HCT116 (cell line): ENCODE results near the gene TOM1. TPM values are rescaled to one million over a fixed set of nuclear protein-coding genes. Genes with fewer than 3 reads are reported as not detected.
A peak's percentile ranks its signal among the peaks of the same experiment; 100 is the strongest.

ENCODE experiments used
- ATAC-seq: fragments of 200-7000 bp; cut with Tn5 transposase; 2 replicates; pipeline ENCODE4 v1.9.1; 2020; ENCODE audit warnings: mild to moderate bottlenecking, moderate library complexity
- BruUV-seq: library from RNA; stranded (reverse); fragments of 400-500 nt; replicated peaks from 2 replicates; lab custom pipeline; 2021; lab: Mats Ljungman, UMichigan
- CTCF ChIA-PET: fragments of 300-600 bp; sonication (Branson Sonifier 250); formaldehyde crosslinking; loops from one replicate; lab custom pipeline; 2021; ENCODE audit warnings: antibody characterized with exemption; lab: Charles Lee
- POLR2A ChIA-PET: fragments of 300-600, 350-600 bp; sonication (Branson Sonifier 250); formaldehyde crosslinking; loops from one replicate; lab custom pipeline; 2021; ENCODE audit warnings: antibody characterized with exemption; lab: Charles Lee
- RAD21 ChIA-PET, 2 experiments: fragments of 300-600 bp; sonication (Branson Sonifier 250); formaldehyde crosslinking; loops; one replicate each; lab custom pipeline; 2023; ENCODE audit warnings: low total read pairs in 2 of 2; ENCODE audit not compliant: uncharacterized antibody in 2 of 2, unreplicated experiment in 2 of 2, low non-redundant PET in 1 of 2; lab: Charles Lee
- DNase-seq: peaks from one replicate; pipeline ENCODE4 v3.0.0-alpha.2; 2010; ENCODE audit warnings: low read depth, low spot score
- H2AFZ ChIP-seq: fragments of 200-600 bp; shearing (Covaris generic), sonication (generic); 2 replicates; pipeline ENCODE4 v1.6.1; 2017; ENCODE audit warnings: low read depth, mixed run types, mixed read lengths, antibody characterized with exemption, low read length; ENCODE audit not compliant: poor library complexity, severe bottlenecking
- H3K27ac ChIP-seq: 2 replicates; pipeline ENCODE4 v1.5.1; 2012; ENCODE audit warnings: low read depth, low read length
- H3K27me3 ChIP-seq: fragments of 200-600 bp; sonication (generic); 2 replicates; pipeline ENCODE4 v1.6.1; 2016; ENCODE audit warnings: mixed run types, low read length, mixed read lengths; ENCODE audit not compliant: insufficient read depth
- H3K36me3 ChIP-seq, 2 experiments: fragments of 200-500 bp in 1 of 2; fragments of 200-600 bp in 1 of 2; sonication (Bioruptor generic) in 1 of 2; sonication (generic) in 1 of 2; 2 replicates each; pipeline versions ENCODE4 v1.5.1 to v1.6.1; 2014 to 2016; ENCODE audit warnings: low read length in 2 of 2, inconsistent platforms in 1 of 2, mixed read lengths in 1 of 2, mixed run types in 1 of 2; ENCODE audit not compliant: insufficient read depth in 2 of 2, control insufficient read depth in 1 of 2
- H3K4me1 ChIP-seq, 2 experiments: fragments of 200-600 bp in 1 of 2; sonication (generic) in 1 of 2; 2 replicates each; pipeline versions ENCODE4 v1.5.1 to v1.6.1; 2012 to 2017; ENCODE audit warnings: low read length in 2 of 2, inconsistent platforms in 1 of 2, mild to moderate bottlenecking in 1 of 2, mixed read lengths in 1 of 2, mixed run types in 1 of 2, moderate library complexity in 1 of 2; ENCODE audit not compliant: insufficient read depth in 2 of 2, control insufficient read depth in 1 of 2
- H3K4me2 ChIP-seq: fragments of 200-600 bp; sonication (generic); 2 replicates; pipeline ENCODE4 v1.6.1; 2017; ENCODE audit warnings: mixed run types, low read length, mixed read lengths
- H3K4me3 ChIP-seq, 2 experiments: fragments of 200-600 bp in 1 of 2; sonication (generic) in 1 of 2; replicated peaks in 1 of 2; 2 replicates each; pipeline ENCODE4 v1.5.1; 2011 to 2016; ENCODE audit warnings: low read length in 2 of 2, control low read depth in 1 of 2, low read depth in 1 of 2, mild to moderate bottlenecking in 1 of 2, mixed read lengths in 1 of 2, mixed run types in 1 of 2
- H3K79me2 ChIP-seq: fragments of 200-600 bp; sonication (generic); 2 replicates; pipeline ENCODE4 v1.6.1; 2017; ENCODE audit warnings: mild to moderate bottlenecking, mixed run types, low read length, moderate library complexity, mixed read lengths; ENCODE audit not compliant: insufficient read depth
- H3K9ac ChIP-seq: fragments of 200-600 bp; sonication (generic); 2 replicates; pipeline ENCODE4 v1.6.1; 2016; ENCODE audit warnings: low read length, mixed read lengths
- H3K9me2 ChIP-seq: fragments of 200-600 bp; sonication (generic), shearing (Covaris generic); 2 replicates; pipeline ENCODE4 v1.6.1; 2017; ENCODE audit warnings: mixed run types, mild to moderate bottlenecking, moderate library complexity; ENCODE audit not compliant: insufficient read depth
- H3K9me3 ChIP-seq, 2 experiments: fragments of 200-500 bp in 1 of 2; fragments of 200-600 bp in 1 of 2; sonication (Bioruptor generic) in 1 of 2; sonication (generic) in 1 of 2; 2 replicates each; pipeline ENCODE4 v1.6.1; 2014 to 2017; ENCODE audit warnings: low read length in 2 of 2, mixed read lengths in 2 of 2, inconsistent platforms in 1 of 2, low read depth in 1 of 2, mild to moderate bottlenecking in 1 of 2, mixed run types in 1 of 2, moderate library complexity in 1 of 2; ENCODE audit not compliant: control insufficient read depth in 1 of 2, insufficient read depth in 1 of 2
- H4K20me1 ChIP-seq: fragments of 200-600 bp; sonication (generic), shearing (Covaris generic); 2 replicates; pipeline ENCODE4 v1.6.1; 2017; ENCODE audit warnings: mixed run types, mild to moderate bottlenecking, moderate library complexity; ENCODE audit not compliant: insufficient read depth
- CEBPB ChIP-seq: IDR thresholded peaks from 2 replicates; pipeline ENCODE4 v1.6.1; 2012; ENCODE audit warnings: low read depth
- CTCF ChIP-seq, 3 experiments: fragments of 200-600 bp in 1 of 3; sonication (generic) in 1 of 3; IDR thresholded peaks in 2 of 3; conservative IDR thresholded peaks in 1 of 3; 2 replicates each; pipeline ENCODE4 v1.5.1; 2012 to 2017; ENCODE audit warnings: low read depth in 2 of 3, low read length in 2 of 3, antibody characterized with exemption in 1 of 3, borderline replicate concordance in 1 of 3, control low read depth in 1 of 3, mild to moderate bottlenecking in 1 of 3, mixed read lengths in 1 of 3, mixed run types in 1 of 3, moderate library complexity in 1 of 3; ENCODE audit not compliant: insufficient read depth in 1 of 3
- ELF1 ChIP-seq: IDR thresholded peaks from 2 replicates; pipeline ENCODE4 v1.6.1; 2012; ENCODE audit warnings: low read depth, borderline replicate concordance
- RAD21 ChIP-seq: IDR thresholded peaks from 2 replicates; pipeline ENCODE4 v1.6.1; 2012; ENCODE audit warnings: low read depth, mild to moderate bottlenecking
- SIN3A ChIP-seq: IDR thresholded peaks from 2 replicates; pipeline ENCODE4 v1.6.1; 2012; ENCODE audit warnings: low read depth
- SRF ChIP-seq: IDR thresholded peaks from 2 replicates; pipeline ENCODE4 v1.6.1; 2012; ENCODE audit warnings: low read depth
- ZBTB33 ChIP-seq: IDR thresholded peaks from 2 replicates; pipeline ENCODE4 v1.6.1; 2011; ENCODE audit warnings: mild to moderate bottlenecking, low read length, moderate library complexity; ENCODE audit not compliant: insufficient replicate concordance; ENCODE audit errors: extremely low read depth
- ZFX ChIP-seq: fragments of 450-650 bp; IDR thresholded peaks from 2 replicates; pipeline ENCODE4 v1.6.1; 2017
- ZNF274 ChIP-seq: fragments of 200-500 bp; sonication (Bioruptor generic); IDR thresholded peaks from 2 replicates; pipeline ENCODE4 v1.6.1; 2014; ENCODE audit warnings: mild to moderate bottlenecking, low read depth, low read length, inconsistent platforms
- intact Hi-C: fragments of 100-400 bp; cut with micrococcal nuclease; formaldehyde crosslinking; loops from 2 replicates; pipeline ENCODE4 v1.10.0; 2022
- total RNA-seq: library from RNA; stranded (reverse); gene quantifications from one replicate; pipeline ENCODE4 v1.2.1, GENCODE V29; 2021; ENCODE audit not compliant: unreplicated experiment

TOM1 gene
- total RNA-seq, 1 experiment from 2014 or later = 18.0 TPM

GRCh38 chr22:35352214-35353111, 52.8 kb downstream of the TOM1 start:
- DNase-seq (no peak), ATAC-seq (no peak)
- POLR2A ChIA-PET = no interaction called here
- Histone ChIP-seq H3K4me3 (no peak overlapping the region), H3K4me1 (peaks cover 2 to 40% of the 10 kb centered on the region in 2 experiments; a peak in 3 of 4 replicates), H3K9ac (no peak overlapping the region), H3K9me3 (no peaks in the 10 kb centered on the region), H3K4me2 (no peak overlapping the region), H4K20me1 (no peaks in the 10 kb centered on the region), H3K36me3 (no peaks in the 10 kb centered on the region), H3K27me3 (no peaks in the 10 kb centered on the region), H3K9me2 (no peaks in the 10 kb centered on the region), H2AFZ (no peak overlapping the region), H3K79me2 (no peaks in the 10 kb centered on the region), H3K27ac (no peak overlapping the region; the same call in 1 of the 2 replicates)
- TF ChIP-seq CTCF (IDR thresholded peaks at IDR 0.05 in 2 of 3, conservative IDR thresholded peaks at IDR 0.05 in 1 of 3; ENCODE audit: borderline replicate concordance in 1 of 3, insufficient read depth in 1 of 3, low read depth in 2 of 3, low read length in 2 of 3) (peak; percentile 4 to 23 (median 18); a peak in 1 of 6 replicates), SRF (no peak)
- CTCF ChIA-PET = no interaction called here
- intact Hi-C loops = loop anchor here (5.0 to 10.0 kb wide), 2 partner anchors 125 to 572 kb away; no protein-coding TSS in a partner anchor
- BruUV-seq = no TSS peak
- RAD21 ChIA-PET = no interaction called here

DNA sequence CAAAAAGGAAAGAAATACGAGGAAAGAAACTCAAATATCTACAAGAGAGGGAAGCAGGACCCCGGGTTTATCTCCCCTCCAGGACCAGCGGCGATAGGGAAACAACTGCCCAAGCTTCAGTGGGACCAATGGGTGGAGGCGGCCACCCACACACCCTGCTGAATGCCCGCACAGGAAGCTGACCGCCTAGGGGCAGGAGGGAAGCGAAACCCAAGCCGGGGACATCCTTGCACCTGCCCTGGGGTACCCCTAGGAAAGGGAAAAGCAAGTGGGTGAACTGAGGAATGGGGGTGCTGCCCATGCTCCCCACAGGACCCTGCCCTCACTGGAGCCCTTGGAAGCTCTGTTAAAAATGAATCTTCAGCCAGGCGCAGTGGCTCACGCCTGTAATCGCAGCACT, 53.6 kb downstream of the TOM1 start:
- ATAC-seq (no peak), DNase-seq (no peak)
- Histone ChIP-seq H3K27me3 (no peaks in the 10 kb centered on the region), H3K9ac (no peak overlapping the region), H3K9me3 (no peaks in the 10 kb centered on the region), H2AFZ (no peak overlapping the region), H3K4me2 (no peak overlapping the region), H3K9me2 (no peaks in the 10 kb centered on the region), H3K4me1 (peaks cover 2 to 48% of the 10 kb centered on the region in 2 experiments; a peak in 3 of 4 replicates), H4K20me1 (no peaks in the 10 kb centered on the region), H3K36me3 (no peaks in the 10 kb centered on the region), H3K27ac (no peak overlapping the region), H3K4me3 (no peak overlapping the region), H3K79me2 (no peaks in the 10 kb centered on the region)
- intact Hi-C loops = loop anchor here (5.0 to 10.0 kb wide), 2 partner anchors 124 to 571 kb away; no protein-coding TSS in a partner anchor
- CTCF ChIA-PET = no interaction called here
- no TSS peak for BruUV-seq
- RAD21 ChIA-PET = no interaction called here
- POLR2A ChIA-PET = no interaction called here
- no peak for TF ChIP-seq CEBPB
- no peak for TF ChIP-seq SIN3A
- no peak for TF ChIP-seq ZFX
- TF ChIP-seq ELF1 = no peak
- TF ChIP-seq ZNF274 = no peak
- no peak for TF ChIP-seq RAD21
- TF ChIP-seq SRF = no peak
- no peak for TF ChIP-seq ZBTB33
- no peak for TF ChIP-seq CTCF (IDR thresholded peaks at IDR 0.05 in 2 of 3, conservative IDR thresholded peaks at IDR 0.05 in 1 of 3; ENCODE audit: borderline replicate concordance in 1 of 3, insufficient read depth in 1 of 3, low read depth in 2 of 3, low read length in 2 of 3)
